ENCODE results near the gene ZNF334.

DNA sequence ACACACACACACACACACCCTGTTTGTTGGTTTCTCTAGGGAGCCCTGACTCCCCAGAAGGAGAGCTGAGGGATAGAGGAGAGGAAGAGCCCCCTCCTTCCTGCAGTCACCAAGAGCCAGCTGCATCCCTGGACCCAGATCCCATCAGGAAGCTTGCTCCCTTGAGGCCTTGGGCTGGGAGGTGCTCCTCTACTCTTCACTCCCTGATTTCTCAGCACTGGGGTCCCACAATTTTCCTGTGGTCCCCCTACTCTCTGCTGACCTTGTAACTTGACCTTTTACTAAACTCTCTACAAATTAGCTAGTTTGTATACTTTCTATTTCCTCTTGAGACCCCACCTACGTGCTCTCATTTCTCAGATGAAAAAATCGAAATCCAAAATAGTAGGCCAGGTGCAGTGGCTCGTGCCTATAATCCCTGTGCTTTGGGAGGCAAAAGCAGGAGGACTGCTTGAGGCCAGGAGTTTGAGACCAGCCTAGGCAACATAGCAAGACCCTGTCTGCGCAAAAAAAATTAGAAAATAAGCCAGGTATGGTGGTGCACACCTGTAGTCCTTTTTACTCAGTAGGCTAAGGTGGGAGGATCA is 42.1 kb upstream of the ZNF334 start:
- TF ChIP-seq, protein P1, sequence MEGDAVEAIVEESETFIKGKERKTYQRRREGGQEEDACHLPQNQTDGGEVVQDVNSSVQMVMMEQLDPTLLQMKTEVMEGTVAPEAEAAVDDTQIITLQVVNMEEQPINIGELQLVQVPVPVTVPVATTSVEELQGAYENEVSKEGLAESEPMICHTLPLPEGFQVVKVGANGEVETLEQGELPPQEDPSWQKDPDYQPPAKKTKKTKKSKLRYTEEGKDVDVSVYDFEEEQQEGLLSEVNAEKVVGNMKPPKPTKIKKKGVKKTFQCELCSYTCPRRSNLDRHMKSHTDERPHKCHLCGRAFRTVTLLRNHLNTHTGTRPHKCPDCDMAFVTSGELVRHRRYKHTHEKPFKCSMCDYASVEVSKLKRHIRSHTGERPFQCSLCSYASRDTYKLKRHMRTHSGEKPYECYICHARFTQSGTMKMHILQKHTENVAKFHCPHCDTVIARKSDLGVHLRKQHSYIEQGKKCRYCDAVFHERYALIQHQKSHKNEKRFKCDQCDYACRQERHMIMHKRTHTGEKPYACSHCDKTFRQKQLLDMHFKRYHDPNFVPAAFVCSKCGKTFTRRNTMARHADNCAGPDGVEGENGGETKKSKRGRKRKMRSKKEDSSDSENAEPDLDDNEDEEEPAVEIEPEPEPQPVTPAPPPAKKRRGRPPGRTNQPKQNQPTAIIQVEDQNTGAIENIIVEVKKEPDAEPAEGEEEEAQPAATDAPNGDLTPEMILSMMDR (IDR thresholded peaks at IDR 0.05) = no peak
- TF ChIP-seq POLR2A (IDR thresholded peaks at IDR 0.05) = no peak
